CD4-positive, alpha-beta T cell treated with Interleukin-2 at 100 ng/mL for 4 hours (primary cell): ENCODE measurements around the gene CYP4V2.

Source experiments
- DNase-seq: peaks from one replicate; pipeline ENCODE4 v3.0.0-alpha.2; 2020; ENCODE audit warnings: low spot score

CYP4V2 gene

GRCh38 chr4:186191200-186192065 lies at the start of gene CYP4V2:
Gene CYP4V2, plus strand, starts transcription at chr4:186191567. Its CDS starts 257 bp downstream, at chr4:186191824.
- peak; percentile 90 for DNase-seq

- DNase-seq: no peak
These were observed 47.0 kb upstream of the CYP4V2 start for GRCh38 chr4:186144198-186144945.

GRCh38 chr4:186144946-186145569 lies 46.3 kb upstream of the CYP4V2 start:
- no peak for DNase-seq

- DNase-seq: no peak
These were observed 44.9 kb upstream of the CYP4V2 start for GRCh38 chr4:186146458-186146857.

- no peak for DNase-seq
These were observed 42.9 kb upstream of the CYP4V2 start for GRCh38 chr4:186148336-186148975.

GRCh38 chr4:186149872-186150271 lies 41.5 kb upstream of the CYP4V2 start:
- no peak for DNase-seq

GRCh38 chr4:186150926-186151325 lies 40.4 kb upstream of the CYP4V2 start:
- no peak for DNase-seq

GRCh38 chr4:186151499-186151898 lies 39.9 kb upstream of the CYP4V2 start:
- DNase-seq: no peak

- no peak for DNase-seq
These were observed 33.1 kb upstream of the CYP4V2 start for GRCh38 chr4:186158021-186158813.

GRCh38 chr4:186158966-186159365 lies 32.4 kb upstream of the CYP4V2 start:
- DNase-seq: no peak

- DNase-seq: no peak
These were observed 31.8 kb upstream of the CYP4V2 start for GRCh38 chr4:186159613-186160012.

GRCh38 chr4:186161138-186161537 lies 30.2 kb upstream of the CYP4V2 start:
- DNase-seq: peak; percentile 25

GRCh38 chr4:186166852-186167512 lies 24.4 kb upstream of the CYP4V2 start:
- no peak for DNase-seq

- DNase-seq: no peak
These were observed 23.8 kb upstream of the CYP4V2 start for GRCh38 chr4:186167605-186168004.

GRCh38 chr4:186168750-186169149 lies 22.6 kb upstream of the CYP4V2 start:
- DNase-seq: no peak

- no peak for DNase-seq
These were observed 21.9 kb upstream of the CYP4V2 start for GRCh38 chr4:186169333-186169944.

GRCh38 chr4:186169945-186170802 lies 21.2 kb upstream of the CYP4V2 start:
- DNase-seq: no peak

- DNase-seq: no peak
These were observed 20.4 kb upstream of the CYP4V2 start for GRCh38 chr4:186170966-186171365.

- DNase-seq: no peak
These were observed 18.8 kb upstream of the CYP4V2 start for GRCh38 chr4:186172546-186172945.
